K562 (cell line): Measurements from ENCODE around the gene SH3PXD2B. TPM values are rescaled to one million over a fixed set of nuclear protein-coding genes. Genes with fewer than 3 reads are reported as not detected.

Experiments
- ATAC-seq: fragments of 200-7000 bp; cut with Tn5 transposase; 3 replicates; pipeline ENCODE4 v1.9.1; 2020; ENCODE audit warnings: moderate library complexity
- BruUV-seq: library from RNA; stranded (reverse); fragments of 400-500 nt; replicated peaks from 2 replicates; lab custom pipeline; 2021; lab: Mats Ljungman, UMichigan
- CTCF ChIA-PET: fragments of 300-600 bp; formaldehyde crosslinking; extraction: SDS; loops from one replicate; lab custom pipeline; 2021; ENCODE audit warnings: low intra/inter-chr PET ratio; lab: Yijun Ruan, JAX
- POLR2A ChIA-PET: fragments of 300-600, 350-650 bp; sonication (Branson Sonifier 250); formaldehyde crosslinking; extraction: SDS; loops from one replicate; lab custom pipeline; 2021; ENCODE audit warnings: antibody characterized with exemption, inconsistent platforms; lab: Yijun Ruan, JAX
- DNase-seq, 4 experiments: peaks; one replicate each; pipeline versions ENCODE4 v3.0.0 to v3.0.0-alpha.2; 2011 to 2018; ENCODE audit warnings: low spot score in 3 of 4, mixed read lengths in 3 of 4; ENCODE audit errors: extremely low read depth in 1 of 4
- FAIRE-seq: peaks from 2 replicates; lab custom pipeline; 2011; peaks lifted over from hg19 to GRCh38; lab: Jason Lieb, UNC
- H2AFZ ChIP-seq: 2 replicates; pipeline ENCODE4 v1.6.0; 2011; ENCODE audit warnings: low read depth, low read length, control low read depth, inconsistent platforms
- H3K27ac ChIP-seq: fragments of 200-600 bp; 3 replicates; pipeline ENCODE4 v1.8.0; 2011; ENCODE audit warnings: low read depth, mild to moderate bottlenecking, control low read depth, inconsistent platforms, low read length, moderate library complexity, mixed read lengths; ENCODE audit errors: extremely low read depth
- H3K27me3 ChIP-seq, 2 experiments: fragments of 300-600 bp in 1 of 2; 2 replicates in 1 of 2; 3 replicates in 1 of 2; pipeline versions ENCODE4 v1.6.0 to v1.8.0; 2011; ENCODE audit warnings: inconsistent platforms in 2 of 2, low read length in 2 of 2, mild to moderate bottlenecking in 1 of 2, mixed read lengths in 1 of 2, moderate library complexity in 1 of 2; ENCODE audit not compliant: control insufficient read depth in 2 of 2, insufficient read depth in 2 of 2
- H3K36me3 ChIP-seq: fragments of 300-600 bp; 3 replicates; pipeline ENCODE4 v1.8.0; 2011; ENCODE audit warnings: mild to moderate bottlenecking, low read length, inconsistent platforms; ENCODE audit not compliant: control insufficient read depth, insufficient read depth
- H3K4me1 ChIP-seq, 2 experiments: fragments of 200-600 bp in 1 of 2; replicated peaks in 1 of 2; 2 replicates in 1 of 2; 3 replicates in 1 of 2; pipeline versions ENCODE4 v1.5.1 to v1.8.0; 2011; ENCODE audit warnings: inconsistent platforms in 2 of 2, low read length in 2 of 2, mild to moderate bottlenecking in 1 of 2, mixed read lengths in 1 of 2, moderate library complexity in 1 of 2; ENCODE audit not compliant: control insufficient read depth in 2 of 2, insufficient read depth in 2 of 2
- H3K4me2 ChIP-seq: 2 replicates; pipeline ENCODE4 v1.6.1; 2011; ENCODE audit warnings: low read length, control low read depth, inconsistent platforms, mixed read lengths; ENCODE audit not compliant: insufficient read depth
- H3K4me3 ChIP-seq: fragments of 200-600 bp; sonication (generic), shearing (Covaris generic); 2 replicates; pipeline ENCODE4 v1.5.1; 2016; ENCODE audit warnings: control low read depth, inconsistent platforms
- H3K79me2 ChIP-seq: fragments of 200-600 bp; 3 replicates; pipeline ENCODE4 v1.8.0; 2011; ENCODE audit warnings: low read length, inconsistent platforms; ENCODE audit not compliant: control insufficient read depth, insufficient read depth
- H3K9ac ChIP-seq, 2 experiments: 2 replicates each; pipeline versions ENCODE4 v1.6.0 to v1.6.1; 2011; ENCODE audit warnings: low read depth in 2 of 2, low read length in 2 of 2, control low read depth in 1 of 2, inconsistent platforms in 1 of 2, mild to moderate bottlenecking in 1 of 2, mixed read lengths in 1 of 2; ENCODE audit not compliant: insufficient read depth in 1 of 2
- H3K9me1 ChIP-seq: one replicate; pipeline ENCODE4 v1.6.0; 2011; ENCODE audit warnings: inconsistent platforms, mild to moderate bottlenecking, low read length, moderate library complexity; ENCODE audit not compliant: control insufficient read depth, insufficient read depth
- H3K9me3 ChIP-seq: replicated peaks from 2 replicates; pipeline ENCODE4 v1.5.1; 2011; ENCODE audit warnings: low read depth, low read length, inconsistent platforms; ENCODE audit not compliant: control insufficient read depth, insufficient read depth
- H4K20me1 ChIP-seq: replicated peaks from 2 replicates; pipeline ENCODE4 v1.6.1; 2011; ENCODE audit warnings: low read length, inconsistent platforms, mixed read lengths; ENCODE audit not compliant: control insufficient read depth, insufficient read depth
- FUS ChIP-seq: fragments of 200-400 bp; formaldehyde crosslinking; optimal IDR thresholded peaks from 2 replicates; pipeline ENCODE3; 2017; ENCODE audit warnings: low read depth, low read length
- PHF8 ChIP-seq: fragments of 200-600 bp; sonication (generic); IDR thresholded peaks from 2 replicates; pipeline ENCODE4 v1.6.1; 2012; ENCODE audit warnings: mixed run types, mild to moderate bottlenecking, inconsistent platforms, low read length, moderate library complexity, borderline replicate concordance
- RB1 ChIP-seq: fragments of 450-650 bp; IDR thresholded peaks from 2 replicates; pipeline ENCODE4 v1.6.1; 2017; ENCODE audit warnings: low read depth, mild to moderate bottlenecking
- RBM25 ChIP-seq: fragments of 200-400 bp; formaldehyde crosslinking; IDR thresholded peaks from 2 replicates; pipeline ENCODE4 v1.6.1; 2018; ENCODE audit warnings: low read length, low read depth, moderate library complexity; ENCODE audit not compliant: severe bottlenecking
- ZNF174 ChIP-seq: fragments of 250-450 bp; sonication (Bioruptor Pico); IDR thresholded peaks from 2 replicates; pipeline ENCODE4 v1.4.0; 2020; ENCODE audit warnings: mild to moderate bottlenecking
- ZNF696 ChIP-seq: fragments of 250-450 bp; sonication (Bioruptor Pico); conservative IDR thresholded peaks from 2 replicates; pipeline ENCODE4 v1.4.0; 2020; ENCODE audit warnings: mild to moderate bottlenecking, moderate library complexity
- WGBS: fragments of 100-300 bp; shearing (Covaris generic); methylation state at CpG from one replicate; pipeline ENCODE4 v1.1.6; 2016; ENCODE audit warnings: low coverage, mixed read lengths; ENCODE audit not compliant: insufficient coverage; ENCODE audit errors: missing lambda C conversion rate; 5-methylcytosine and 5-hydroxymethylcytosine counted together
- in situ Hi-C: fragments of 300-500 bp; cut with MboI; formaldehyde crosslinking; loops from 4 replicates; pipeline ENCODE4 v1.15.0; 2018; ENCODE audit warnings: inconsistent platforms, mixed read lengths
- intact Hi-C: fragments of 100-400 bp; cut with micrococcal nuclease; formaldehyde crosslinking; loops from 2 replicates; pipeline ENCODE4 v1.14.2; 2022
- polyA plus RNA-seq, 8 experiments: library from polyadenylated mRNA; depleted of rRNA in 4 of 8; stranded (reverse) in 5 of 8; unstranded in 3 of 8; fragments of >200 nt; fragmentation: Nextera tagmentation in 2 of 8; fragmentation: Illumina TruSeq in 1 of 8; extraction: Ambion mirVana in 2 of 8; extraction: Trizol in 1 of 8; gene quantifications; 2 replicates each; pipeline versions ENCODE4 v1.2.1 to v1.2.3, GENCODE V29; 2011 to 2014; ENCODE audit warnings: inconsistent platforms in 1 of 8, missing spikeins in 1 of 8
- total RNA-seq, 7 experiments: library from RNA; depleted of rRNA in 6 of 7; stranded (reverse); fragments of >200 nt in 6 of 7; fragmentation: Illumina TruSeq in 2 of 7; extraction: Trizol in 2 of 7; gene quantifications; 2 replicates each; pipeline versions ENCODE4 v1.2.1 to v1.2.3, GENCODE V29; 2011 to 2021; ENCODE audit warnings: low replicate concordance in 1 of 7
- TF ChIP-seq, protein P1 (sequence below): fragments of 250-450 bp; sonication (Bioruptor Pico); IDR thresholded peaks from 2 replicates; pipeline ENCODE4 v1.8.0; 2022; ENCODE audit warnings: inconsistent platforms
- TF ChIP-seq, protein P2 (sequence below): fragments of 200-800 bp; sonication (Bioruptor generic); IDR thresholded peaks from 2 replicates; pipeline ENCODE4 v1.6.1; 2017; ENCODE audit warnings: missing genetic modification characterization, missing compliant biosample characterization
- TF ChIP-seq, protein P3 (sequence below), 2 experiments: IDR thresholded peaks; 2 replicates each; pipeline ENCODE4 v1.6.1; 2011; ENCODE audit warnings: borderline replicate concordance in 1 of 2, control low read depth in 1 of 2, low read depth in 1 of 2, low read length in 1 of 2, mild to moderate bottlenecking in 1 of 2, mixed read lengths in 1 of 2, moderate library complexity in 1 of 2; ENCODE audit not compliant: insufficient read depth in 1 of 2, insufficient read length in 1 of 2, poor library complexity in 1 of 2, severe bottlenecking in 1 of 2; ENCODE audit errors: extremely low read depth in 1 of 2
- TF ChIP-seq, protein P4 (sequence below): IDR thresholded peaks from 2 replicates; pipeline ENCODE4 v1.6.1; 2016; ENCODE audit warnings: missing genetic modification characterization, missing compliant biosample characterization

SH3PXD2B gene
- total and polyA plus RNA-seq, 9 of the 15 experiments (the other 6 are each of a cell fraction or from before 2014, with no cell fraction given): 0.04 to 0.66 (median 0.19) TPM

DNA sequence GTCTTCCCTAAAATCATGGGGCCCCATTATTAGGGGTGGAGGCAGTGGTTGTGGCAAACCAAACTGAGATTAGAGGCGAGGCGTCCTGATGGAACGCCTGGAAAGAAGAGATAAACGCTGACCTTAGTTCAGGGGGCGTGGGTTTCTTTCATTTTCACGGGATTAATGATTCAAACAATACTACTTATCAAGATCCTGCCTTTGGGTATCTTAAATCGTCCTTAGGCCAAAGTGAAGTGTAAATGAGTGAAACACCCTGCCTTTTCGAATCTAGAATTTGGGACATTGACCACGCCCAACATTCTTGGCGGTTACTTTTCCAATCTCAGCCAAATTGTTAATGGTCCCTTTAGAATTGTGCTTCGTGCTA is 169.7 kb downstream of the SH3PXD2B start (continued):
- TF ChIP-seq, protein P1, sequence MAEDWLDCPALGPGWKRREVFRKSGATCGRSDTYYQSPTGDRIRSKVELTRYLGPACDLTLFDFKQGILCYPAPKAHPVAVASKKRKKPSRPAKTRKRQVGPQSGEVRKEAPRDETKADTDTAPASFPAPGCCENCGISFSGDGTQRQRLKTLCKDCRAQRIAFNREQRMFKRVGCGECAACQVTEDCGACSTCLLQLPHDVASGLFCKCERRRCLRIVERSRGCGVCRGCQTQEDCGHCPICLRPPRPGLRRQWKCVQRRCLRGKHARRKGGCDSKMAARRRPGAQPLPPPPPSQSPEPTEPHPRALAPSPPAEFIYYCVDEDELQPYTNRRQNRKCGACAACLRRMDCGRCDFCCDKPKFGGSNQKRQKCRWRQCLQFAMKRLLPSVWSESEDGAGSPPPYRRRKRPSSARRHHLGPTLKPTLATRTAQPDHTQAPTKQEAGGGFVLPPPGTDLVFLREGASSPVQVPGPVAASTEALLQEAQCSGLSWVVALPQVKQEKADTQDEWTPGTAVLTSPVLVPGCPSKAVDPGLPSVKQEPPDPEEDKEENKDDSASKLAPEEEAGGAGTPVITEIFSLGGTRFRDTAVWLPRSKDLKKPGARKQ (CRISPR knock-in tag): no peak
- TF ChIP-seq FUS: no peak

DNA sequence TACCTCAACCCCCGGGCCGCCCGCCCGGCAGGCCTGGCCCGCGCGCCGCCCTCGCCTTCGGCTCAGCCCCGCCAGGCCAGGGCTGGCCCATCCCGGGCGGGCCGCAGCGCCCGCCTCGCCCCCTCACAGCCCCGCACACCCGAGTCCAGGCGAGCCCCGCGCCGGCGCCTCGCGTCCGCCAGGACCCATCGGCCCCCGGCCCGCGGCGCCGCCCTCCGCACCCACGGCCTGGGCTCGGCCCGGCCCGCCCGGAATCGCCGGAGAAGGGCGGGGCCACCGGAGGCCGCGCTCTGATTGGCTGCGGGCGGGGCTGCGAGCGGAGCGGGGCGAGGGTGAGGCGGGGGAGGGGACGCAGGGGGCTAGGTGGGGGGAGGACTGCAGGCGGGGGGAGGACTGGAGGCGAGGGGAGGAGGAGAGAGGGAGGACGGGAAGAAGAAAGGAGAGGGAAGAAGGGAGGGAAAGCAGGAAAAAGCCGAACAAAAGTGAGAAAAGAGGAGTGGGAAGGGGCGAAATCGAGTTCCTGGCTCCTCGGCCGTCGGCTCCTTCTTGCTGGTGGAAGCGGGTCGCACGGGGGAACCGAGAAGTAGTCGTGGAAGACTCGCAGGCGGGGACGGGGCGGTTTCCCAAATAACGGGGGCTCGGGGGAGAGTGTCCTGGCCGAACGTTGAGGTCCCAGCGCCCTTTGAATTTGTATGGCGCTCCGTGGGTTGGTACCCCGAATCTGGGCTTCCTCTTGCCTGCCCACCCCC is 170.3 kb downstream of the SH3PXD2B start:
- FAIRE-seq (no peak), DNase-seq (peak; percentile 70 to 96 (median 95)), ATAC-seq (peak; percentile 94)
- H3K9me1 ChIP-seq: no peaks in the 10 kb centered on the region
- ChIA-PET POLR2A (no interaction called here), CTCF (interaction anchor here (0.6 kb wide), 1 partner anchor 165 kb away, joined by 3 read pairs; no protein-coding TSS in a partner anchor)
- H3K27ac ChIP-seq: no peak overlapping the region
- H3K9me3 ChIP-seq: no peaks in the 10 kb centered on the region
- peaks cover 2 to 16% of the 10 kb centered on the region in 2 experiments; a peak in 2 of 5 replicates for H3K4me1 ChIP-seq
- no TSS peak for BruUV-seq
- in situ Hi-C loops (no loop called here), intact Hi-C loops (no loop called here)
- H3K36me3 ChIP-seq: no peaks in the 10 kb centered on the region
- peaks cover 5% of the 10 kb centered on the region for H4K20me1 ChIP-seq
- no peaks in the 10 kb centered on the region for H3K79me2 ChIP-seq
- peak overlapping the region in 1 of 2 experiments; percentile 83; a peak in 1 of 4 replicates for H3K9ac ChIP-seq
- WGBS: 6% methylated on average over 31 of the region's 79 CpGs
- H2AFZ ChIP-seq: no peak overlapping the region
- peak overlapping the region; percentile 26 for H3K4me2 ChIP-seq
- H3K4me3 ChIP-seq: peak overlapping the region; percentile 45
- peaks cover 14 to 36% of the 10 kb centered on the region in 2 experiments for H3K27me3 ChIP-seq
- TF ChIP-seq, protein P2, sequence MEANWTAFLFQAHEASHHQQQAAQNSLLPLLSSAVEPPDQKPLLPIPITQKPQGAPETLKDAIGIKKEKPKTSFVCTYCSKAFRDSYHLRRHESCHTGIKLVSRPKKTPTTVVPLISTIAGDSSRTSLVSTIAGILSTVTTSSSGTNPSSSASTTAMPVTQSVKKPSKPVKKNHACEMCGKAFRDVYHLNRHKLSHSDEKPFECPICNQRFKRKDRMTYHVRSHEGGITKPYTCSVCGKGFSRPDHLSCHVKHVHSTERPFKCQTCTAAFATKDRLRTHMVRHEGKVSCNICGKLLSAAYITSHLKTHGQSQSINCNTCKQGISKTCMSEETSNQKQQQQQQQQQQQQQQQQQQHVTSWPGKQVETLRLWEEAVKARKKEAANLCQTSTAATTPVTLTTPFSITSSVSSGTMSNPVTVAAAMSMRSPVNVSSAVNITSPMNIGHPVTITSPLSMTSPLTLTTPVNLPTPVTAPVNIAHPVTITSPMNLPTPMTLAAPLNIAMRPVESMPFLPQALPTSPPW (CRISPR knock-in tag): peak; percentile 77
- TF ChIP-seq, protein P3, sequence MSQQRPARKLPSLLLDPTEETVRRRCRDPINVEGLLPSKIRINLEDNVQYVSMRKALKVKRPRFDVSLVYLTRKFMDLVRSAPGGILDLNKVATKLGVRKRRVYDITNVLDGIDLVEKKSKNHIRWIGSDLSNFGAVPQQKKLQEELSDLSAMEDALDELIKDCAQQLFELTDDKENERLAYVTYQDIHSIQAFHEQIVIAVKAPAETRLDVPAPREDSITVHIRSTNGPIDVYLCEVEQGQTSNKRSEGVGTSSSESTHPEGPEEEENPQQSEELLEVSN (IDR thresholded peaks at IDR 0.05; ENCODE audit: borderline replicate concordance in 1 of 2, extremely low read depth in 1 of 2, insufficient read depth in 1 of 2, insufficient read length in 1 of 2, low read depth in 1 of 2, low read length in 1 of 2, poor library complexity in 1 of 2, severe bottlenecking in 1 of 2): peak in 1 of 2 experiments; percentile 19
- no peak for TF ChIP-seq ZNF174 (CRISPR knock-in tag)
- peak; percentile 69; the same call in 1 of the 2 replicates for TF ChIP-seq RB1
- no peak for TF ChIP-seq ZNF696 (CRISPR knock-in tag)
- TF ChIP-seq, protein P4, sequence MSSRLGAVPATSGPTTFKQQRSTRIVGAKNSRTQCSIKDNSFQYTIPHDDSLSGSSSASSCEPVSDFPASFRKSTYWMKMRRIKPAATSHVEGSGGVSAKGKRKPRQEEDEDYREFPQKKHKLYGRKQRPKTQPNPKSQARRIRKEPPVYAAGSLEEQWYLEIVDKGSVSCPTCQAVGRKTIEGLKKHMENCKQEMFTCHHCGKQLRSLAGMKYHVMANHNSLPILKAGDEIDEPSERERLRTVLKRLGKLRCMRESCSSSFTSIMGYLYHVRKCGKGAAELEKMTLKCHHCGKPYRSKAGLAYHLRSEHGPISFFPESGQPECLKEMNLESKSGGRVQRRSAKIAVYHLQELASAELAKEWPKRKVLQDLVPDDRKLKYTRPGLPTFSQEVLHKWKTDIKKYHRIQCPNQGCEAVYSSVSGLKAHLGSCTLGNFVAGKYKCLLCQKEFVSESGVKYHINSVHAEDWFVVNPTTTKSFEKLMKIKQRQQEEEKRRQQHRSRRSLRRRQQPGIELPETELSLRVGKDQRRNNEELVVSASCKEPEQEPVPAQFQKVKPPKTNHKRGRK: peak; percentile 98
- TF ChIP-seq RBM25: peak; percentile 37
- TF ChIP-seq PHF8: peak; percentile 23; the same call in 1 of the 2 replicates
